HG03460 (cell line): ENCODE results near the gene ALLC.

Experiments used
- ATAC-seq: cut with Tn5 transposase; IDR thresholded peaks from one replicate; pipeline ENCODE4 v1.9.1; 2021; ENCODE audit not compliant: unreplicated experiment

The ALLC gene

DNA sequence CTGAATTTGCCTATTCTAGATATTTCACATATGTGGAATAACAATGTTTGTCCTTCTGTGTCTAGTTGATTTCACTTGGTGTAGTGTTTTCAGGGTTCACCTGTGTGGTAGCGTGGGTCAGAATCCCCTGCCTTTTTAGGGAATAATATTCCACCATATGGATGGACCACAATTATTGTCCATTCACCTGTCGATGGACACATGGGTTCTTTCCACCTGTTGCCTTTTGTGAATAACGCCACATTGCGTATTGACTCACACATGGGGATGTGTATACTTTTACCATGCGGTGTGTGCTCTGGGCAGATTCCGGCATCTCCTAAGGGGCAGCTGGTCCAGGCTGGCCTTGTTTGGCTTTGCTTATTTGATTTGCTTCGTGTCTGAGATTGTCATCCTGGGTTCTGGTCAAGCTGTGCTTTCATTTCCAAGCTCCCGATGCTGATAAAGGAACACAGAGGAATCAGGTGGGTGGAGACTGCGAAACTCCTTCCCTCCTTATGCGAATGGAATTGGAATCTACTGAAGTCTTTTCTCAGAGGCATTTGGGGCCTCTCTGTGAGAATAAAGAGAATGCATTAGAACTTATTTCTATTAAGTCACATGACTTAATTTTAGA, 18.9 kb upstream of the ALLC start:
- ATAC-seq, result no peak

DNA sequence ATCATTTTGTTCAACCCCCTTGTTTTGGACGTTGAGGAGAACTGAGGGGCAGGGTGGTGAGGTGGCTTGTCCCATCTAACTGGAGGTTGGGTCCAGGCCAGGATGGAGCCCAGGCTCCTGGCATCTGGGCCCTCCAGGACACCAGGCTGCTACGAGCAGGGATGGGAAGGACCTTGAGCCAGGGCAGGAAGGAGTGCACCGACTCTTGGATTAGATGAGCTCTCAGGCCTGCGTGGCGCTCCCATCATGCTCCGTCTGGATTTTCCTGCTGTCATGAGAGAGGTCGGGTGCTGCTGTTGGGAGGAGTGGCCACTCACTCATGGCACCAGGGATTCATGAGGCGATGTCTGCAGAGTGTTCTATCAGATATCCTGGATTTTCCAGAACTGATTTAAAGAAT, 18.3 kb upstream of the ALLC start:
- no peak for ATAC-seq

DNA sequence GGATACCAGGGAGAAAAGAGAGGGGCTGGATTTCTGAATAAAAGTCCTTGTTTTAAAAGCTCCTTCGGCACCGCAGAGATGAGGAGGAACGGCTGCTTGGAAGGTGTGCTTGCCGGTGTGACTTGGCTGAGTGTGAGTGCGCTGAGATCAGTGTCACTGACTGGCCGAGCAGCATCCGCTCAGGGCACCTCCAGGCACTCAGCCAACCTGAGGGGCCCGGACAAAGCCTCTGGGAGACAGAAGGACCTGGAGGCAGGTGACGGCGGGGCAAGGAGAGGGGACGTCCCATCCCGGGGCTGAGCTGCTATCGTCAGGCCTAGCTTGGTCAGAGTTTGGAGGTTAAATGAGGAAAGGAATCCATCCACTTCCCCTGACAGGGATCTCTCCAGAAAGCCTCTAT, 16.8 kb upstream of the ALLC start:
- no peak for ATAC-seq

DNA sequence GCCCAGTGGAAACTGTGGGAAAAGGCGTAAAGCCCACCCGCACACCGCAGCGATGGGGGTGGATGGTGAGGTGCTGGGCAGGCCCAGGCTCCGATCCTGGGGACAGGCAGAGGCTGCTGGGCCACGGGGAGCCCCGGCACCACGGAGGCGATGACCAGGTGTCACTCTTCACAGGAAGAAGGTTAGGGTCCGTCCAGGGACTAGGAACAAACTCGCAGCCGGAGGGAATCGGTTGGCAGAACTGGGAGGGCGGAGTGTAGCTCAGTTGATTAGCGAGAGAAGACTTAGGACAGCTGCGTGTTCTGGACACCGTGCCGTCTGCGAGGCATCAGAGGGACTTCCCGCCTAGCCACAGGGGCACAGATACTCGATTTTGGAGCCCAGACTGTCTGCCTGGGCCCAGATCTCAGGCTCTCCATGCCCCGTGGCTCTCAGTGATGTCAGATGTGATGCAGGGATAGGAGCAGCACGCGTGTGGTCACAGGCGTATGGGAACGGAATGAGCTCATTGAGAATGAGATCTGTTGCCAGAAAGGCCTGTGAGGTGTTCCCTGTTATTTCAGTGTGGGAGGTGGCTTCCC, 16.1 kb upstream of the ALLC start:
- ATAC-seq, result no peak

DNA sequence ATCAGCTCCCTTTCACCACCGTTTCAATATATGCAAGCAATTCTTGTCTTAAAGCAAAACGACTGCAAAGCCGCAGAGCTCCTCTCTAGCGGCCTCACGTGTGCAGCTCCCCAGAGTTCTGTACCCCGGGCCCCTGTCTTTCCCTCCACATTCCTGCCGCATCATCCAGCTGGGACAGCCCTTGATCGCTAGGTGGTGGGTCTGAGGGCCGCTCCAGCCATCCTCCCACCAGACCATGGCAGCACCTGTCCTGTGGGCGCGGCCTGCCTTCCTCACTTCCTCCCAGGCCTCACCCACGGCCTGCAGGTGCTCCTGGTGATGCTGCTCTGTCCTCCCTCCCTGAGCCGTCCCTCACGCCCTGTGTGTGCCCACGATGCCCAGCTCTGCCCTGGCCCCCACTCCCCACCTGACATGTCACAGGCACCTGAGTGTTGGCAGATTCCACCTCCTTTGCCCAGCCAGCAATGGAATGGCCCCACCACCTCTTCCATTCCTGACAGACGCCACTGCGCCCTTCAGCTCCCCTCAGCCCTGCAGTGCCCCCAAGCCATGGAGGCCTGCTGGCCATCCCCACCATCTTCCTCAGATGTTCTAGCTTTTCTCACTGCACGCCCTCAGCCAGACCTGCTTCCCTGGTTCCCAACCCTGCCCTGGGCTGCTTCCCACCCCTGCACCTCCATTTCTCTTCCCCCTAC, 15.3 kb upstream of the ALLC start:
- no peak for ATAC-seq

DNA sequence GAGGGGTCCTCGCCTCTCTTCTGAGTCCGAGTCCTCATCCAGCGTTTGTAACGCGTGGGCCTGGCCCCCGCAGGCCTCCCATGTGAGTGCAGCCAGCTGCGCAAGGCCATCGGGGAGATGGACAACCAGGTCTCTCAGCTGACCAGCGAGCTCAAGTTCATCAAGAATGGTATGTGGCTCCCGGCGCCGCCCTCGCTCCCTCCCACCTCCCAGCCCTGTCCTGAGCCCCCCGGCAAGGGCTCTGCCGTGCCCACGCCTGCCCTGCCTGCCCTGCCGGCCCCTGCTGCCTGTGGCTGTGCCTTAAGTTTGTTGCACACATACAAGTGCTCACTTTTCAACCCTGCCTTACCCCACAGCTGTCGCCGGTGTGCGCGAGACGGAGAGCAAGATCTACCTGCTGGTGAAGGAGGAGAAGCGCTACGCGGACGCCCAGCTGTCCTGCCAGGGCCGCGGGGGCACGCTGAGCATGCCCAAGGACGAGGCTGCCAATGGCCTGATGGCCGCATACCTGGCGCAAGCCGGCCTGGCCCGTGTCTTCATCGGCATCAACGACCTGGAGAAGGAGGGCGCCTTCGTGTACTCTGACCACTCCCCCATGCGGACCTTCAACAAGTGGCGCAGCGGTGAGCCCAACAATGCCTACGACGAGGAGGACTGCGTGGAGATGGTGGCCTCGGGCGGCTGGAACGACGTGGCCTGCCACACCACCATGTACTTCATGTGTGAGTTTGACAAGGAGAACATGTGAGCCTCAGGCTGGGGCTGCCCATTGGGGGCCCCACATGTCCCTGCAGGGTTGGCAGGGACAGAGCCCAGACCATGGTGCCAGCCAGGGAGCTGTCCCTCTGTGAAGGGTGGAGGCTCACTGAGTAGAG, 14.4 kb upstream of the ALLC start:
- no peak for ATAC-seq

DNA sequence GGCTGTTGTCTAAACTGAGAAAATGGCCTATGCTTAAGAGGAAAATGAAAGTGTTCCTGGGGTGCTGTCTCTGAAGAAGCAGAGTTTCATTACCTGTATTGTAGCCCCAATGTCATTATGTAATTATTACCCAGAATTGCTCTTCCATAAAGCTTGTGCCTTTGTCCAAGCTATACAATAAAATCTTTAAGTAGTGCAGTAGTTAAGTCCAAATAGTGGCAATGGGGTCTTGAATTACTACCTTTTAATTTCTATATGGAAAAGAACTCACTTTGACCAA, 13.8 kb upstream of the ALLC start:
- peak; percentile 82 for ATAC-seq

DNA sequence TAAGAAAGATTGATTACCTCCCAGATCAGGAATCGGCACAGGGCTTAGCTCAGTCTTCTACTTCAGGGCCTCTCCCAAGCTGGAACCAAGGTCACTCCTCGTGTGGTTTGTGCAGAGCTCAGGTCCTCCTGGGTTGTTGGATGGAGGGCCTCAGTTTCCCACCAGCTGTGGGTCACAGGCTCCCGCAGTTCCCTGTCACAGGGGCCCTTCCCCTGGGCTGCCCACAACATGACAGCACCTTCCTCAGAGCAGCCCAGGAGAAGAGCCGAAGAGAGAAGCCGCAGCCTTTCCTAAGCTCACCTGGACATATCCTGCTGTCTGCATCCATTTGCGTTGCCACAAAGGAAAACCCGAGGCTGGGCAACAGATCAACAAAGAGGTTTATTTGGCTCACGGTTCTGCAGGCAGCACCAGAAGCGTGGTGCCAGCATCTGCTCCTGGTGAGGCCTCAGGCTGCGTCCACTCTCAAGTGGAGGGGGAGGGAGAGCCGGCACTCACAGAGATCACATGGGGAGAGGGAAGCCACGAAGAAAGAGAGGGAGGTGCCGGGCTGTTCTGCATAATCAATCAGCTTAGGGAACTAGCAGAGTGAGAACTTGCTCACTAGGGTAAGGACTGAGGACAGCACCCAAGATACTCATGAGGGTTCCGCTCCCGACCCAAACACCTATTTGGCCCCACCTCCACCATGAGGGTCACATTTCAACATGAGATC, 13.0 kb upstream of the ALLC start:
- ATAC-seq, result no peak

DNA sequence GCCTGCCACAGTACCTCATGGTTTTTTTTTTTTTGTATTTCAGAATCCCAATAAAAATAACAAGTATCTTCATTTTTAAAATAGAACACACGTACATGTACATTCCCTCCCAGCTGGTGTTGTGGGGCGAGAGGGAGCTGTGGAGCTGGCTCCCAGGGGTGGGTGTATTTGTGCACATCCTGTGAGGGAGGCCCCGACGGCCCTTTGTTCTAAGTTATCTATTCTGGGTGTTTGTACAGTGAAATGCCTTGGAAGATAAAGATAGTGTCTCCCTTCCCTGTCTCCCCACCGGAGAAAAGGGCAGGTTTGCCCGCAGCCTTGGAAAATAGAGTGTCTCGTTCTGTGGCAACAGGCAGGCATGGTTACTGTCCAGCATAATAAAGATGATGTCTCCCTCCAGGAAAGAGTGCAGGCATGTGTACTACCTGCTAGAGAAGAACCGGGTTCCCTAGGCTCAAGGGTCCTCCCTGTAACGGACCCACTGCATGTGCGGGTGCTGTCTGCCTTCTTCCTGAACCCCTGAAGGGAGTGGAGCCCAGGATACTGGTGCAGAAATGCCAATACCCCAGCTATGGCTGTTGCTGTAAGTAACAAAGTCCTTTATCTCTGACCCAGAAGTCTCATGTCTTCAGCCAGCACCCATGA, 12.1 kb upstream of the ALLC start:
- no peak for ATAC-seq

DNA sequence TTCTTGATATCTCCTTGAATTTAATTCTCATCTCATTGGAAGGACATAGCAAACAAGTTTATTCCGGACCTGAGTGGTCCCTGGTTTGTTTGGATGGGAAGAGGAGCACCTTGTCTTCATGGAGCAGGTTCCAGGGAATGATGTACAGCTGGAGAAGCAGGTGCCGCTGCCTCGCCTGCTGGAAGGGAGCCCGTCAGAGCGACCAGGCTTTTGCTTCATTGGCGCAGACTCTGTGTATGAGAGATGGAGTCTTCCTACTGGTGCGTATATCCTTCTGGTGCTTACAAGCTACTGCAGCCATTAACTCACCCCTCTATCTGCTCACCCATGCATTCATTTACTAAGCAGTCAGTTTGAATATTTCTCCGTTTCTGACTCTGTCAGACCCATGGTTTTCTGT, 11.6 kb upstream of the ALLC start:
- ATAC-seq, result no peak

DNA sequence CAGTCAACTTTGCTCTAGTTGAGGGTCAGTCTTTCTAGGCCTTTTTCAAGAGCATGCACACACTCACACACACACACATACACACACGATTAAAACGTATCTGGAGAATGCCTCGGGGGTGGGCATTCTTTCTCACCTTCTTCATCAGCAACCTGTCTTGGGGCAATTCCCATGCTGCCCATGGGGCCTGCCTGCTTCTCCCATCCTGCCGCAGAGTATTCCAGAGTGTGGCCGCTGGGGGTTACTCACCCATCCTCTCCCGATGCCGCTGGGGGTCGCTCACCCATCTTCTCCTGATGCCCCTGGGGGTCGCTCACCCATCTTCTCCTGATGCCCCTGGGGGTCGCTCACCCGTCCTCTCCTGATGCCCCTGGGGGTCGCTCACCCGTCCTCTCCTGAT, 10.8 kb upstream of the ALLC start:
- ATAC-seq, result no peak

DNA sequence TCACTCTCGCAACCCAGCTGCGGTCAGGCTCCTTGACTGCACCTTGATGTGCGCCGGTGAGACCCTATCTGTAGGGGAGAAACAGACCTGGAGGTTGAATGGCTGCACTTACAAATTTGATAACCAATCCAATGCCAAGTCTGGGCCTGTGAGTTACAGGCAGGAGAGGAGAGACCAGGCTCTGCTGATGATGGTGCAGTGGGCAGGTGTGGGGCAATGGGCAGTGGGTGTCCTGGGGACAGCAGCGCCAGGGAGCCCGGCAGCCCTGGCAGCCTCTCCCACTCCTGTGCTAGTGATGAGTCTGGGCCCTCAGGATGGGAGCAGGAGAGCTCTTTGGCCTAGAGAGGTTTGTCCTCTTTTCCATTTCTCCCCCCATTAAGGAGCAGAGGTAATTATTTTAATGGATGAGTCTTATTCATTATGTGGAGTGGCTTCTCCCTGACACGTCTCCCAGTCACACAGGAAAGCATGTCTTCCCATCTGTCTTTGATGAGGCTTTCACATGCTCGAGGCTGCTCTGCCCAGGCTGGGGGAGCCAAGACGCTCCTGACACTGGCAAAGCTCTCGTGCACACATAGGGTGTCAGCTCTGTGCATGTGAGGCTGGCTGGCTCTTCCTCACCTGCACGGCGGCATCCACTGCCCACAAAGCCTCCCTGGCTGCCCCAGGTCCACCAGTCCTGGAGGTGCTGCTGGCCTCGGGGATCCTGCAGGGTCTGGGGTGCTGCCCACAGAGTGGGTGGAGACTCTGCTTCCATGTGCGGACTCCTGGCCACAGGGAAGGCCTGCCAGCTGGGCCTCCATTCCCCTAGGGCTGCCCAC, 10.0 kb upstream of the ALLC start:
- ATAC-seq, result no peak

DNA sequence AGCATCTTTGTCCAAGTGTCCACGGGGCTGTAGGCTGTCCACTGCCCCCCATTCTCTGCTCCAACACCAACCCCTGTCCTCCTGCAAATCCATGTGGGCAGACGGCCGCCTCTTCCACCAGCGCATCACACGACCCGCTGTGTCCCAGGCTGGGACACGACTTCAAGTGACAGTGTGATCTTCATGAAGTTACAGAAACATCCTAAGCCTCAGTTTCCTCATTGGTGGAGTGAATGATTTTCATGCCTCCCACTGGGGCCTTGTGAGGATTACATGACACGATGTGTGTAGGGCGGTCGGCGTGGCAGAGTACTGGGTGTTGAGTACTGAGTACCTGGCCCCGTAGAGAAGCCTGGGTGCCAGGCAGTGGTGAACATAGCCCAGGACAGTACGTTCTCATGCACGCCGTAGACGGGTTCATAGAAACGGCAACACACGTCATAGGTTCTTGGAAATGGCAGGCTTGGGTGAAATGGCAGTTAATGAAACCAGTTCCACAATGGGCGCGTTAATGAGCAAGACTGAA, 9.3 kb upstream of the ALLC start:
- no peak for ATAC-seq

DNA sequence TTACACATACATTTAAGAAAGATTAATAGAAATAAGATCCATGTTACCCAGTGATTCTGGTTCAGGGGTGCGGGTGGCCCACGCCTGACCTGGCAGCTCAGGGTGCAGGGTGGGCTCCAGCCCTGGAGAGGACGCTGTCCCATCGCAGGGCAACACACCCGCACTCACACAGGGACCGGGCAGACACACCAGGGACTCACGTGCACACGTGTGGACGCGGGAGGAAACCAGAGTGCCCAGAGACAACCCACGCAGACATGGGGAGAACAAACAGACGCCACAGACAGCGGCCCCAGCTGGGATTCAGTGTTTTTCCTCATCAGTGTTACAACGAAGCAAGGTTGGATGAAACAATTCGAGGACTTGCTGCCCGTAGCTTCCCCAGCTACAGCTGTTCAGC, 8.4 kb upstream of the ALLC start:
- no peak for ATAC-seq

DNA sequence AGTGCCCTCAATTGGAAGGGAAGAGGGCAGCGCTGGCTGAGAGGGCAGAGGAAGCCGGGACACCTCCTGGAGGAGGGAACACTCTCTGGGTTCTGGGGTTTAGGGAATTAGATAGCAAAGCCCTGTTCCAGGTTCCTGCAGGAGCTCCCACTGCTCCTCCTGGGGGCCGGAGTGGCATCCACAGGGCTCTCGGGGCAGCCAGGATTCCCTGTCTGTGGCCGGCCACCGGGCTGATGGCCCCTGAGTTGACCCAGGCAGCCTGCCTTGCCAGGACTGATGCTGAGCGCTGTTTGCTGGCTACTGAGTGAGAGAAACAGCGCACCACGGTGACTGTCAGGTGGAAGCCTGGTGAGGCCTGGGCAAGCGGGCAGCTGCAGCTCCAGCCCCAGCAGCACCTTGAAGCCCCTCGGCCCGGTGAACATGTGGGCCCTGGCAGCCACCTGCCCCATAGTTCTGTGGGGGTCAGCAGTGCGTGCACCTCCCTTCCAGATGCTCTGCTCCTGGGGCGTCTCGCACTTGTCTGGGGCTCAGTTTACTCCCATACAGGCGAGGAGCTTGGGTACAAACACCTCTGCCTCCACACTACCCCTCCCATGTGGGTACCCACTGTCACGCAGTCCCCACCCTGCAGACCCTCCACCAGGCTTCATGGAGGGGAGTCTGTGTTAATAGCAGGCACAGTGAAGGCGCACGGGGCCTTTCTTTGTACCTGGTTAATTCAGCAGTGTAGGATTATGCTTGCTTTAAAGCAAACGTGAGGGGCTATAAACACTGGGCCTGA, 7.7 kb upstream of the ALLC start:
- ATAC-seq, result no peak

DNA sequence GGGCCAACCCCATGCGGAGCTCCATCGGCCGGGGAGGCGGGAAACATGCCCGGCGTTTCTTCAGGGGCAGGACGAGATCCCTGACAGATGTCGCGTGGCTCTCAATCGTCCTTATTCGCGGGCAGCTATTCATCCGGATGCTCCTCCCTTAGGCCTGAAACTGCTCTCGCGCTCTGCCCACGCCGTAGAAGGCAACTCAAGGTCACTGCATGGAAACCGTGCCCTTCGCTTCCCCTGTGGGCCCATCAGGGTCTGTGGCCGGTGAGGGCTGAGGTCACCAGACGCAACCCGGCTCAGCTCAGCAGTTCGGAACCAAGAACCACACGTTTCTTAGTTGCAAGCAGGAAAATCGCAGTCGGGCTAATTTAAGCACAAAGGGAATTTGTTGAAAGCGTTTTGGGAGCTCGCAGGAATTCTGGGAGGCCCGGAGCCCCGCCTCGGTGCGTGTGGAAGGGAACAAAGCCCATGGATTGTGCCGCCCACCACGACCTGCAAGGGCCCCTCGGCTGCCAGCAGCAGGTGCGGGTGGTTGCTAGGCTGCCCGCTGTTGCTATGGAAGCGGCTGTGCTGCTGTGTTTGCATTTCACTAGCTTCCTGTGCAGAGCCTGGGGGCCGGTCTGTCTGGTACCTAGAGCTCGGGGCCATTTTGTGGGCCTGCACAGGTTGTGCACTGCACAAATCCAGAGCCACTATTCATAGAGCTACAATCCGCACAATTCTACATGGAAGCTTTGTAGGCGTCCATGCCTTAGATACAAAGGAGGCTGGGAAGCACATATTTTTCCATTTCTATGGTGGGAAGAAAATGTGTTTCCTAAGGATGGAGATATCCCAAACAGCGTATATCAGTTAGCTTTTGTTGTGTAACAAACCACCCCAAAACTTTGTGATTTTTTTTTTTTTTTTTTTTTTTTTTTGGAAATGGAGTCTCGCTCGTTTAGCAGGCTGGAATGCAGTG, 6.0 kb upstream of the ALLC start:
- ATAC-seq, result peak; percentile 87

DNA sequence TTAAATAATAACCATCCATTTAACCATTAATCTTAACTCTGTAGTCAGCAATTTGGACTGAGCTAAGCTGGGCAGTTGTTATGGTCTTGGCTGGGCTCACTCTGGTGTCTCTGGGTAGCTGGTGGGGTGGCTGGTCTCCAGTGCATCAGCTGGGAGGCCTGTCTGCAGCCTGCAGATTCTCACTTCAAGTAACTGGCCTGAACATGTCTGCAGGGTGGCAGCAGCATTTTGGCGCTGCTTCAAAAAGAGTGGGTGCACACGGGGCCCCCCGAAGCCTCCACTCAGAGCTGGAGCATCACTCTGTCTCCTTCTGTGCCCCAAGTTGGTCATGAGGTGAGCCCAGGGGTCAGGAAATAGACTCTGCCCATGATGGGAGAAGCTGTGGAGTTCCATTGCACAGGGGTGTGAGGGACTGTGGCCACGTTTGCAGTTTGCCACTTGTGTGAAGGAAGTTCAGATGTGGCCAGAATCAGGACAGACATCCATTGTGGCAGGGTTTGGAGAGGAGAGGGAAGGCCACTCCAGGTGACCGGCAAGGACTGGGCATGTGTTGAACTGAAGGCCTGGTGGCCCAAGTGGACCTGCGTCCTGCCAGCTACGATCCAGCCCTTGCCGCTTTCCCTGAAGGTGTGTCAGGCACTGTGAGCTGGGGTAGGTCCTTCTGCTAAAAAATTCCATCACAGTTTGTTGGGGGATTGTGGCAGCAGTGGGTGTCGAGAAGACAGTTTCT, 4.9 kb upstream of the ALLC start:
- no peak for ATAC-seq
